MM.1S (cell line): Measurements from ENCODE around the gene PPP4C.
"Not testable (repeated sequence)": the region's sequence is repeated elsewhere in the genome, so short reads cannot be mapped to it uniquely, and the experiment has no call there.

Source experiments
- EZH2 ChIP-seq: fragments of 300-600 bp; sonication (generic); optimal IDR thresholded peaks from 2 replicates; pipeline ENCODE3; 2017; ENCODE audit warnings: low read depth, mild to moderate bottlenecking, antibody characterized with exemption, low read length, mixed read lengths
- TF ChIP-seq, protein P1 (sequence below): fragments of 300-600 bp; sonication (generic); IDR thresholded peaks from 2 replicates; pipeline ENCODE4 v1.5.1; 2016; ENCODE audit warnings: antibody characterized with exemption, low read length, mixed read lengths

DNA sequence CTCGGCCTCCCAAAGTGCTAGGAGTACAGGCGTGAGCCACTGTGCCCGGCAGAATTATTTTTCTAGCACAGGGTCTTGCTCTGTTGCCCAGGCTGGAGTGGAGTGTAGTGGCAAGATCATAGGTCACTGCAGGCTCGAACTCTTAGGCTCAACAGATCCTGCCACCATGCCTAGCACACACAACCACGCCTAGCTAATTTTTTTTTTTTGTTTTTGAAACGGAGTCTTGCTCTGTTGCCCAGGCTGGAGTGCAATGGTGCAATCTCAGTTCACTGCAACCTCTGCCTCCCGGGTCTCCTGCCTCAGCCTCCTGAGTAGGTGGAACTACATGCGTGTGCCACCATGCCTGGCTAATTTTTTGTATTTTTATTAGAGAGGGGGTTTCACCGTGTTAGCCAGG is 49.9 kb downstream of the PPP4C start:
- TF ChIP-seq, protein P1, sequence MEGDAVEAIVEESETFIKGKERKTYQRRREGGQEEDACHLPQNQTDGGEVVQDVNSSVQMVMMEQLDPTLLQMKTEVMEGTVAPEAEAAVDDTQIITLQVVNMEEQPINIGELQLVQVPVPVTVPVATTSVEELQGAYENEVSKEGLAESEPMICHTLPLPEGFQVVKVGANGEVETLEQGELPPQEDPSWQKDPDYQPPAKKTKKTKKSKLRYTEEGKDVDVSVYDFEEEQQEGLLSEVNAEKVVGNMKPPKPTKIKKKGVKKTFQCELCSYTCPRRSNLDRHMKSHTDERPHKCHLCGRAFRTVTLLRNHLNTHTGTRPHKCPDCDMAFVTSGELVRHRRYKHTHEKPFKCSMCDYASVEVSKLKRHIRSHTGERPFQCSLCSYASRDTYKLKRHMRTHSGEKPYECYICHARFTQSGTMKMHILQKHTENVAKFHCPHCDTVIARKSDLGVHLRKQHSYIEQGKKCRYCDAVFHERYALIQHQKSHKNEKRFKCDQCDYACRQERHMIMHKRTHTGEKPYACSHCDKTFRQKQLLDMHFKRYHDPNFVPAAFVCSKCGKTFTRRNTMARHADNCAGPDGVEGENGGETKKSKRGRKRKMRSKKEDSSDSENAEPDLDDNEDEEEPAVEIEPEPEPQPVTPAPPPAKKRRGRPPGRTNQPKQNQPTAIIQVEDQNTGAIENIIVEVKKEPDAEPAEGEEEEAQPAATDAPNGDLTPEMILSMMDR, result not testable (repeated sequence)
- not testable (repeated sequence) for TF ChIP-seq EZH2
